Stimulated activated CD8-positive, alpha-beta memory T cell treated with anti-CD3 and anti-CD28 coated beads, Interleukin-15, amount 100 ng/mL, for 1 hour (primary cell): Measurements from ENCODE around the gene ICA1L.

Source experiments
- DNase-seq: peaks from one replicate; pipeline ENCODE4 v3.0.0-alpha.2; 2020; ENCODE audit warnings: low read depth

Gene ICA1L

DNA sequence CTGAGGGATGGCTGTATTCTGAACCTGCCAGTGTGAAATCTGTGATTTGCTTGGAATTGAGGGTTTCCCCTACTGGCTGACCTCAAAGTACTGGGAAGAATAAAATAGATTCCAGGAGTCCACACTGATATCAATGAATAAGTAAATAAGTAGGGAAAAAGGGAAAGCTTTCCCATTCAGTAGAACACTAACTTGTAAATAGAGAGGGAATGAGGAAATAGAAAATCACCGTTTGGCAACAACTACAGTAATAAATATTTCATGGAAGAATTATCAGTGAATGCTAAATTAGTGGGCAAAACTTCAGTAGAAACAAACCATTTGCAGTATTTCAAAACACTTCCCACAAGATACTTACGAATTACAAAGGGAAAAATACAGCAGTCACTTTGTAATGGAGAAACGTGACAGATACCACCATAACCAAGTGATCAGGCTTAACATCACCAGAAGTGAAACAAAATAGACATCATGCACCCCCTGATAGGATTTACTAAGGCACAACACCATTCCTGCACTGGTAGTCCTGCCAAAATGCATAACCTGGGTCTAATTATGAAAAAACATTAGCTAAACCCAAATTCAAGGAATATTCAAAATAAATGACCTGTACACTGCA, 88.5 kb downstream of the ICA1L start:
- DNase-seq = no peak

DNA sequence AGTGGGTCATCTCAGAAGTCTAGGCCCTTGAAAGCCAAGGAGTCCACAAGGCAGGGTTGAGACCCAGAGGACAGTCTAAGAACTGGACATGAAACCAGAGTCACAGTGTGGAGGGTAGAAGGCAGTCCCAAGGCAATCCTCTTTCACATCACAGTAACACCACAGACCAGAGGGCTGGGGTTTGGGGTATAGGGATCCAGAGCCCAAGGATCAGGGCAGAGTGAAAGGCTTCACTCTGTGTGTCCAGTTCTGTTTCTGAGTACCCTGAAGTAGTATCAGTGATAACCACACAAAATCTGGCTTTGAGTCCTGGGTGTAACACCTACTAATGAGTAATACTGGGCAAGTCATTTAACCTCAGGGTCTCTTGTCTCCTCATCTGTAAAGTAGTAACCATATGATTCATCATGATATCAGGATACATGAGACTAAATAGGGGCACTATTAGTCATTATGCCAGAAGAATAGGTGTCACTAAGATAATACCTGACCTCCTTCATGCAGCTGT, 91.0 kb downstream of the ICA1L start:
- DNase-seq = no peak

GRCh38 chr2:202778217-202778616, 93.3 kb downstream of the ICA1L start:
- no peak for DNase-seq

DNA sequence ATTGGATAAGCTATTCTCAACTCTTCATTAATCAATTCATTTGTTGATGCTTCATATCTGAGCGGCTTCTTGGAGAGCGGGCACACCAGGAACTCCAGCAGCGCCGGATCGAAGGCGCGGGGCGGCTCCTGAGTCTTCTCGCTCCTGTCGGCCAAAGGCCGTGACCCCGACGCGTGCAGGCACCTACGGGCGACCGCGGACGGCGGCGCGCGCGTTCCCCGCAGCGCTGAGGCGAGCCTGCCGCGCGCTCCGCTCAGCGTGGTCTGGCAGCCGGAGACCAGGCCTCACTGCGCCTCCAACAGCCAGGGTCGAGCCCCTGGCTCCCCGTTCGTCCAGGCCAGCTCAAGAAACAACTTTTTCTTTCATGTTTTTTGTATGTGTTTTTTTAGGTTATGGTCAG, 97.5 kb downstream of the ICA1L start:
- DNase-seq = no peak

DNA sequence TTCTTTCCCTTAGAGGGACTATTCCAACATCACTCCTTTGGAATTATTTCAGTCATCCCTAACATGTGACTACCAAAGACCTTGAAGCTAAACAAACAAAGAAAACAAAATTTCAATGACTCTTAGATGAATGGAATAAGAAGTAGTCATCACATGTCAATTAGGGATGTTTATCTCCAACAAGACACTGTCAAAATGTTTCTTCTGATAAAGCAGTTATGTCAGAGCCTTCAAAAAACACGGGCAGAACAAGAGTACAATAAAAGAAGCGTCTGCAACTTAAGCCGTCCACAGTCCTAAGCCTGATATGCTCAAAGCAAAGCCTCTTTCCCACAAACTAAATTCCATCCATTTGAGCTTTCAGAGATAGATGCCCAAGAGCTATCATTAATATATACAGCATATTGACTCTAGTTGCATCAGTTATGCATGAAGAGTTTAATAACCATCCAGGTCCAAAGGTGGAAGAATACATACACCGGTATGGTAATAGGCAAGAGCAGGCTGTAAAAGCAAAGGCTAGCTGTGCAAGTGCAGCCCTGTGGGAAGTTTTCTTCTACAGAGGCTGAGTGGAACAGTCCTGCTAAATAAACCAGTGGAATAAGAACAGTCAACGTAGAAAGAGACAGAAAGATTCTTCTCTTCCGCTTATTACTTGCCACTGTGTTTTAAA, 98.1 kb downstream of the ICA1L start:
- no peak for DNase-seq

GRCh38 chr2:202771741-202772460, 99.7 kb downstream of the ICA1L start:
- no peak for DNase-seq

DNA sequence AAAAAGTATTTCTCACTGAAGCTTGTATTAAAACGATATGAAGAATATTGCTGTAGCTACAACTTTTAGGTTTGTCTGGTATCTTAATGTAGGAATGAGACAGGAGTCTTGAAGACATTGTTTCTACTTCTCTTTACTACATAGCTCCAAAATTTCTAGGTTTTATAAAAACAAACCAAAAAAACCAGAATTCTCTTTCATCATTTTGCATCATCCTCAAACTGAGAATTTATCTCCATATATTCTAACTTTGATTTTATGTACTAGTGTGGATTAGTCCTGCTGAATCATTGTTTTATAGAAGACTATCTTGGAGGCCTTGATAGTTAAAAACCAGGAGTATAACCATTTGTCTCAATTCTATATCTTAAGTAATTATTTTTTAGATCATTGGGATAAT, 100.2 kb downstream of the ICA1L start:
- no peak for DNase-seq

DNA sequence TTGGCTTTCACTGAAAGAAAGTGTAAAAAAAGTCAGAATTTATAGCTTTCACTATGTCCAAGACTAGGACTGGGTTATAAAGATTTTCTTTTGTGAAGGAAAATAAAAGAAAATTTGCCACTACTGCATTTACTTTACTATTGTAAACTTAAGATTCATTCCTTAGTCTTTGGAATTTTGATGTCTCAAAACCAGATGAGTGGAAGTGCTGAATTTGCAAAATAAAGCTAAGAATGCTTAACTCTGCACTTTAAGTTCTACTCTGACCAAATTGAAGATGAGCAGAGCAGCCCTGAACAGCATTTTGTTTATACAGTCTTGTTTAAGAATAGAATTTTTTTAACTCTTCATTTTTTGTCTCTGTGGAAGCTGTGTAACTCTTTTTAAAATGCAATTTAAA, 102.4 kb downstream of the ICA1L start:
- DNase-seq = no peak

DNA sequence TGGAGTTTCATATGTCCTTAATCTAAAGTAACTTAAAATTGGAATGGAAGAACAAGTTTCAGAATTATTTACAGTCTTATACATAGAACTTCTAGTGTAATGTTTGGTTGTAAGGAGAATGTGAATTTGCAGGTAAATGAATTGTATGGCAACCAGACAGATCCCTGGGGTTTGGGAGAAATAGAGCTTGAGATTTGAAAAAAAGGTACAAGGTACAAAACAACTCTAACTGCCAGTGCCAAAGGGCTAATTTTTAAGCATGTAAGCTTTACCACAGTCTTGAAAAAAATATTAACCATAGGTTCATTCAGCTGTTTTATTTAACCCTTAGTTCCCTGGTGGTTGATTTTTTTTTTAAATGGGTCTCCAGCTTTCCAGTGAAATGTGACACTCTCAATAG, 103.3 kb downstream of the ICA1L start:
- no peak for DNase-seq

- DNase-seq = no peak
Observed at GRCh38 chr2:202765436-202765835, 106.1 kb downstream of the ICA1L start.

DNA sequence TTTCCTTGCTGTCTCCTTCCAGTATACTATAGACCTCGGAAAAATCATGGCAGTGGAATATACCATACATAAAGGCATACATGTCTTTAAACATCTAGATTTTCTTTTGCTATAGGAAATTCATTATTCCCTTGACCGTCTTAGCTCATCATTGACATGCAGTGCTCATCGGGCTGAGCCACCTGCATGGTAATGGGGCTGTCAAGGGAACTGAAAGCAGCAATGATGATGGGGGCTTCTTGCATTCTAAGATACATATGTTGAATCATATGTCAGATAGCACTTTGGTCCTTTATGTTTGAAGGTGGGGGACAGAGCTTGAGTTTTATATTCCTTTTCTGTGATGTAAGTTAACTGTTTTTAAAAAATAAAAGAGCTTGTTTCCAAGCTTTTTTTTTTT, 106.6 kb downstream of the ICA1L start:
- no peak for DNase-seq

DNA sequence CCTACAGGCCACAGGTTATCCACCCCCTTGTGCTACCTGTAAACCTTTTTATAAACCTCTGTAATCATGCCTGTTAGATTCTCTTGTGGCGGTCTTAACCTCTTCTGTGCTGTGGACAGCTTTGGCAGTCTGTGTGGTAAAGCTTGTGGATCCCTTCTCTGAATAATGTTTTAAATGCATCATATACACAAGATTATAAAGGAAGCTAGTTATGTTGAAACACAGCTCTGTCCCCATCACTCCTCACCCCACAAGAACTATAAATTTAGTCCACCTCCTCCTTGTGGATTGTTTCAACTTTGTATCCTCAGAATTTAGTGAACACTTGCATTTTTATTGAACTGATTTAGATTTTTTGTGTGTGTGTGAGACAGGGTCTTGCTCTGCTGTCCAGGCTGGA, 107.7 kb downstream of the ICA1L start:
- no peak for DNase-seq

DNA sequence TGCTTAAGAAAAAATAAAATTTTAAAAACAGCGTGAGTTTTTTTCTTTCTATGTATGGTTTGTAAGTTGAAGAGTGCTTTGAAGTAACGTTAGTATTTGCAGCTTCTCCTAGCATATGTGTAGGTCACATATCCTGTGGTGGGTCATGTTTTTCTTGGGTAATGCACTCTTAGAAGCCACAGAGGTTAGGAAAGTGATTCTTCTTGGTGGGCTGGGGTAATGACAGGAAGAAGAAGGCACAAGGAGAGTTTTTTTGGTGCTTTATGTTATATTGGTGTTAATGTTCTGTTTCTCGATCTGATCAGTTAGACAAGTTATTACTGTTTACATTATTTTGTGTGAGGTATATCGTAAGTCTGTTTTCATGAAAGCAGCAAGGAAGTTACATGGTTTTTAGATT, 109.0 kb downstream of the ICA1L start:
- DNase-seq = no peak

- DNase-seq = no peak
Observed at GRCh38 chr2:202760848-202761247, 110.7 kb downstream of the ICA1L start.

DNA sequence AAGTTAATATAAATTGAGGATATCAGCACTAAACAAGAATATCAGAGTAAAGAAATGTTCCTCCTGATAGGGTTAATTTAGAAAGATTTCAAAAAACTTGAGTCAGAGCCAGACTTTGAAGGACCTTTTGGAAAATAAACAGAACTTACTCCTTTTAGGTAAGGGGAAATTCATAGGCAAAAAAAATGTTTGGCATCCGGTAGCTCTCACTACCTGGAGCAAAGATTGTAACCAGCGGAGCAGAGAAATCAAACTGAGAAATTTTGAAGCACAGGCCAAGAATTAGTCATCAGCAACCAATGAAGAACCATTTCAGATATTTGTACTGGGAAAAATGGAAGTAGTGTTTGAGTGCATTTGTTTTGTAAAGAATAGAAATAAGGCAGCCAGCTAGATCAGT, 113.0 kb downstream of the ICA1L start:
- DNase-seq = no peak

DNA sequence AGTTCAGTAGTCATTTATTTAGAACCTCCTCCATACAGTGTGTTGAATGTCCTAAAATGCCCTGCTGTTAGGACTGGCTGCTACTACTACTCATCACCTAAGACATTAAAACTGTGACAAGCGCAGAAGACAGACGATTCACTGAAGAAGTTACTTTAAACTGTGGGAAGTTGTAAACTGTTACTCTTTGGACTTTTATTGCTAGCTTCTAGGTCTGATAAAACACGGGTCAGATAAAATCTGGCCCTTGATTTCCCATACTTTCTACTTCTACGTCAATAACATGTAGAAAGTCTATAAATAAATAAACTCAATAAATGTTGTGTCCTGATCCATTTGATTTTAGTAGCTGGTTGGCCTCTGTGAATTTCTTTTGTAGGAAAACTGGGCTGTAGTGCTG, 113.4 kb downstream of the ICA1L start:
- DNase-seq = no peak

GRCh38 chr2:202757339-202757738, 114.2 kb downstream of the ICA1L start:
- DNase-seq = no peak

GRCh38 chr2:202756598-202756997, 115.0 kb downstream of the ICA1L start:
- DNase-seq = no peak

- DNase-seq = no peak
Observed at GRCh38 chr2:202754936-202755335, 116.6 kb downstream of the ICA1L start.

DNA sequence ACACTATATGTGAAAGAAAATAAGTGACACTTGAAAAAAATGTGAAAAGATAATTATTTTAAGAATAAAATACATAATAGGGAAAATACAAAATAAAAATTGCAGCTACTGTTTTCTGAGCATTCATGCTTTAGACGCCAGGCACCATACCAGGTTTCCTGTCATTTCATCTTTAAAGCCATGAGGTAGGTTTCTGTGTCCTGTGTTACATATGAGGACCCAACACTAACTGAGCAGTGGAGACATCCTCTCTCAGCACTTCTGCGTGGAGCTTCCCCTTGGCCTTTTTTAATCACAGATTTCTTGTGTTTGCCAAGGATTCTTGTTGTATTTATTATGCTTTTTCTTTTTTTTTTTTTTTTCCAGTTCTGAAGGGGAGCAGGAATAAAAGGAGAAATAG, 119.5 kb downstream of the ICA1L start:
- no peak for DNase-seq

DNA sequence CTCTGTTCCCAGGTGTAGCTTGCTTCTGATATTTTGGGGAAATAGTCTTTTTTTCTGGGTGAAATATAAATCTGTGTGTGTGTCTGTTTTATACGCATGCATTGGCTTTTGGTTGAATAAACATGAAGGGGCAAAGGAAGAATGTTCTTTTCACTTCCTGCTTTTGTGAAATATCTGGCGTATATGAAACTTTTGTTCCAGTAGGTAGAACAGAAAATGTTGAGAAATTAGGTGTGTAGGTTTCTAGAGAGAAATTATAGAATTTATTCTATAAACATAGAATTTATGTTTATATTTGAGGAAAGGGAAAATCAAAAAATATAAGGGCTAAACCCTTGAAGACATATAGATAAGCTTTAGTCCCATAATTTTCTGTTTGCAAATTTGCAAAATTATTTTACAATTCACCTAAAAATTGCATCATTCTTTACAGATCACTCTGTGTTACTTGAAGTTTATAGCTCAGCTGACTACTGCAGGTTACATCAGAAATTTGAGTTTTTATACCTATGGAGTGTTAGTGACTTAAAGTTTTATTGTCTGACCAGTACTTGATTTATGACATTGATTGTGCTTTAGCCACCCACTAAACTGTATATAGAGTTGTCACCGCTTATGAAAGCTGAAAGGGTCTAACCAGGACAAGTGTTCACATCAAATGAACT, 120.7 kb downstream of the ICA1L start:
- no peak for DNase-seq

DNA sequence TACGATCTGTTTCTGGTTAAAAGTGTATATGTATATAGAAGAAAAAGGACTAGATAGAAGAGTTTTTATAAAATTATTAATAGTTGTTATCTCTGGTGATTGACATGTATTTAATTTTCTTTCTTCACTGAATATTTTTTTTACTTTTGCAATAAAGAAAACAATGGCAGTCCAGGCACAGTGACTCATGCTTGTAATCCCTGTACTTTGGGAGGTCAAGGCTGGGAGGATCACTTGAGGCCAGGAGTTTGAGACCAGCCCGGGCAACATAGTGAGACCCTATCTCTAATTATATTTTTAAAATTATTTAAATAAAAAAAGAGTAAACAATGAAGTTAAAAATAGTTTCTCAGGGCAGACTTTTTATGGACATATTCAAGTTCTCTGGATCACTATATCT, 122.1 kb downstream of the ICA1L start:
- no peak for DNase-seq

- DNase-seq = no peak
Observed at GRCh38 chr2:202743613-202744012, 128.0 kb downstream of the ICA1L start.
